Activated CD4-positive, CD25-positive, alpha-beta regulatory T cell treated with anti-CD3 and anti-CD28 coated beads, Interleukin-2, amount 50 U/mL, for 72 hours (primary cell): ENCODE measurements around the gene TOMM5.
A peak's percentile ranks its signal among the peaks of the same experiment; 100 is the strongest.

Experiments used
- DNase-seq: peaks from one replicate; pipeline ENCODE4 v3.0.0; 2021

The TOMM5 gene

GRCh38 chr9:37592108-37592951 lies at the start of gene TOMM5:
Gene TOMM5, minus strand, starts transcription at chr9:37592597. Its CDS starts 65 bp downstream, at chr9:37592532.
- peak; percentile 89 for DNase-seq

DNA sequence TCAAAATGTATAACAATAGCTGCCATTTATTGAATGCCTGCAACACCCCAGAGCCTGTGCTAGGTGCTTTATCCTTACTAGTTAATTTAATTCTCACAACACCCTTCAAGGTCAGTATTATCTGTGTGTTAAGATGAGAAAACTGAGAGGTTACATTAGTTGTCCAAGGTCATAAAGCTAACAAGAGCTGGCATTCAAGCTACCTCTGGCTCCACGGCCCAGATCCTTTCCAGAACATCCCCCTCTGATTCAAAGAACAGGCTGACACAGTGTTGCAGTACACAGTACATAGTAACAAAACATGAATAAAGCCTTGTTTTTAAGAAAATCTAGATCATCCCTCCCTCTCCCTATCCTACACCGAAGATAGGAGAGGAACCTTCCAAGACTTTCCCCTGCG lies 48.9 kb upstream of the TOMM5 start:
- DNase-seq = no peak

- DNase-seq = no peak
Measured at GRCh38 chr9:37640246-37640645, 47.8 kb upstream of the TOMM5 start.

- no peak for DNase-seq
Measured at GRCh38 chr9:37639841-37640240, 47.4 kb upstream of the TOMM5 start.

DNA sequence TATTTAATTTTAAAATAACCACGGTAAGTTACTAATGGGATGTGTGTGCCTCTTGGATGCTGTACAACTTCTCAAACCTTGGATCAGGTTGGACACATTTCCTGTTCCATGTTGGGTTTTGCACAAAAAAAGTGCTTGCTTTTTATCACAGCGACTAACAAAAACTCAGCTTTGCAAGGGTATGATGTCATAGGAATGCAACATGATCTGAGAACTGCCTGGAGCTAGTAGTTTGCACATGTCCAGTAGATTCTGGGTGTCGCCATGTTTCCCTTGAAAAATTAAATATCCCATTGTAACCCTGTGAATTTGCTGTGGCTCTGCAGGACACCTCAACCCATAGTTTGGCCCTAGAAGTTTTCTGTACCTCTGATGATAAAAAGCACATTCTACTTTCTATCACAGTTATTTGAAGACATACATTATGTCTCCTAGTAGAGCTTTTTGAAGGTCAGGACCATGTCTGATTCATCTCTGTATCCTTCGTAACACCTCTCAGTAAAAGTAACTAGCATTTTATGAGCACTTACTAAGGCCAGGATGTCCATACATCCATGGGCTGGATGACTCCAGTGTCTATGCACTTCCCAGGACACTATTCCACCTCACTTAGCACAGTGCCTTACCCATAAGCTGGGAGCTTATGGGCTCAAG lies 46.8 kb upstream of the TOMM5 start:
- DNase-seq = no peak

DNA sequence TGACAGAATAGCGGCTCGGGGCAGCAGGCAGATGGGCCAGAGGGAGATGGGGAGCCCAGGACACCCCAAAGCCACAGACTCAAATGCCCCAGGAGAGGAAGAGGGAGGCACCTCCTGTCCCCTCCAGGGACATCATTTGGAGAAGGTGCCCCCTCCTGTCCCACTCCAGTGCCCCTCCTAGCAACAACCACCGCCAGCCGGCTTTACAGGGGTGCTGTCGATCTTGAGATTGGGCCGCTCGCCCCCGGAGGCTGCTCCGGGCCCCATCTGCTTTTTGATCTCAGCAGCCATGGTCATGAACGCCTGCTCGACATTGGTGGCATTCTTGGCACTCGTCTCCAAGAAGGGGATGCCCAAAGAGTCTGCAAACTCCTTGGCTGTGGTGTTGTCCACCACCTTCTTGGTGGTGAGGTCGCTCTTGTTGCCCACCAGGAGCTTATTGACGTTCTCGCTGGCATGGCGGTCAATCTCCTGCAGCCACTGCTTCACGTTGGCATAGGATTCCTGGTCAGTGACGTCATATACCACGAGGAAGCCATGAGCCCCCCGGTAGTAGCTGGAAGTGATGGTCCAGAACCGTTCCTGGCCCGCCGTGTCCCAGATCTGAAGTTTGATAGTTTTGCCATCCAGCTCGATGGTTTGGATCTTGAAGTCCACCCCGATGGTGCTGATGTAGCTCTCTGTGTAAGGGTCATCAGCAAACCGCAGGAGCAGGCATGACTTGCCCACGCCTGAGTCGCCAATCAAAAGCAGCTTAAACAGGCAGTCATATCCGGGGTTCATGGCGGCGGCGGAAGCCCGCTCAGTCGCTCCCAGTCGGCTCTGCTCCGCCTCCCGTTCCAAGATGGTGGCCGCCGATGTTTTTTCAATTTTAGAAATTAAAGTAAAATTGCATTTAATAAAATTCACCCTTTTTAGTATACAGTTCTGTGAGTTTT lies 44.4 kb upstream of the TOMM5 start:
- DNase-seq = no peak

GRCh38 chr9:37635808-37636207 lies 43.4 kb upstream of the TOMM5 start:
- DNase-seq = no peak

GRCh38 chr9:37632479-37632878 lies 40.1 kb upstream of the TOMM5 start:
- no peak for DNase-seq

DNA sequence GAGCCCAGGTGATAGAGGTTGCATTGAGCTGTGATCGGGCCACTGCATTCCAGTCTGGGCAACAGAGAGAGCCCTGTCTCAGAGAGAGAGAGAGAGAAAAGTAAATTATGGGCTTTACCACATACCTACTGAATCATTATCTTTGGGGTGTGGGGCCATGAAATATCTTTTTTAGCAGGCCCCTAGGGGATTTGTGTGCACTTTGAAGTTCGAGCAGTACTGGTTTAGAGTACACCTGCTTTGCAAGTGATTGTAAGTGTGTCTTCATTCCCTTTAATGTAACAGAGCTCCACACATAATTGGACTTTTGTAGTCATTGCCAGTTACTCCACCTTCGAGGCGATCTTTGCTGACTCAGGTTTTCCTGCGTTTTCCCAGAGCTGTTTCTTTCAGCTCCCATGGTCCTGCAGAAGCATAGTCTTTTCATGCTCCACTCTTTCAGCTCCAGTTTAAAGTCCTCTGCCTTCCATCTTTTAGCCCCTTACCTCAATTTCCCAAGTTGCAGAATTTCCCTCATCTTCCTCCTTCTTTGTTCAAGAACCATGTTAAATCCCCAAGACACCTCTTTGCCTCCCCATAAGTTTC lies 34.4 kb upstream of the TOMM5 start:
- no peak for DNase-seq

GRCh38 chr9:37625758-37626147 lies 33.4 kb upstream of the TOMM5 start:
- no peak for DNase-seq

DNA sequence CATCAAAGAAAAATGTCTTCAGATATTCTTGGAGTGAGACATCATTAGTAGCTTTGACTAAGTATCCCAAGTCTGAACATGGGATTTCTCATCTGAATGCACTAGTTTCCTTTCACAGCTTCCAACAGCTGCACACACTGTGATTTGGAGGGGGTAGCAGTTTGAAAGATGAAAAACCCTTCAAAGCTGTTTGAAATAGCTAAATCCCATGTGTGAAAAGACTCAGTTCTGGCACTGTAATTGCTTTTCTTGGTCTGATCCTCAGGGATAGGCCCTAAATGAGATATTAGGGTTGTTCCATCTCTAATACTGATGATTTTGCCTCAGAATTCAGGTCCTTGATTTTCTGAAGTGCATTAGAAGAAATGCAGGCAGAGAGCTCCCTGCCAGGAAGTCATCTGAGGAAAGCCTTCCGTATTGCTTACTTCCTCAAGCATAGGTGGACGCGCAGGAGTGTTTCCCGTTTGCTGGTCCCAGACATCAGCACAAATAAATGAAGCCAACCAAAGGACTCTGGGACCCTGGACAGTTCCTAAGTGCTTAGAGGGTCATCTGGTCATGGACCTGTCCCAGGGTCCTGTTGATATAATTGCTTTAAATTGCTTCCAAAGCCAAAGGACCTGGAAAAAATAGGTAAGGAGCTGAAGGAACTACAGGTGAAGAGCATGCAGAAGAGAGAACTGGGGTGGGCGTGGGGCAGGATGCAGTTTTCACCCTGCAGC lies 32.8 kb upstream of the TOMM5 start:
- no peak for DNase-seq

DNA sequence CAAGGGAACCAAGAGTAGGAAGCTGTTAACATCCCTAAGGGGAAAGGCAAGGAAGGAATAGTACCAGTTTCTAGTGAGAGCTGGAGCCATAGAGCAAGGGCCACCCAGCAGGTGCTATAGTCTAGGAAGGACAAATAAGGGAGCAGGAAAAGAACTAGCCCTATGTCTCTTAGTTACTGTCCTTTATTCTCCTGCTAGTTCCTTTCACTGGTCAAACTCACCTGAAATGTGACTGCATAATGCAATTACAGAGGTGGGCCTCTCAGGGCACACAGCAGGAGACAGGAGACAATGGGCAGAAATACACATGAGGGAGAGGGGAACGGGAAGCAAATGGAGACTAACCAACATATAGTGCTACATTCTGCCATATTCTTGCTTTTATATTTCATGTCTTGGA lies 31.7 kb upstream of the TOMM5 start:
- no peak for DNase-seq

DNA sequence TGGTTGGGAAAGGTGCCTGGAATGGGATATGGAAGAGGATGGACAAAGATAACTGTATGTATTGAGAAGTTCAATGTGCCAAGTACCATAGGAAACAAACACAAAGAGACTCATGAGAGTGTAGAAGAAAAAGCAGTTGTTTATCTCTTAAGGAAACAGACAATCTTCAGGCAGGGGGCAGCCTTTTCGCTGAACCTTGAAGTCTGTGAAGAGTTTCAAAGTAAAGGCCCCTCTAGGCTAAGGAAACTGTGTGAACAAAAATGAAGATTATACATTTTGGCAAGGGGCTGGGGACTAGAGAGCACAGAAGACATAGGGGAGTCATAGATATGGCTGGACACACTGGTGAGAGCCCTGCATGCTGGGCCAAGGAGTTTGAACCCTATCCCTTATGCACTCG lies 30.9 kb upstream of the TOMM5 start:
- no peak for DNase-seq

DNA sequence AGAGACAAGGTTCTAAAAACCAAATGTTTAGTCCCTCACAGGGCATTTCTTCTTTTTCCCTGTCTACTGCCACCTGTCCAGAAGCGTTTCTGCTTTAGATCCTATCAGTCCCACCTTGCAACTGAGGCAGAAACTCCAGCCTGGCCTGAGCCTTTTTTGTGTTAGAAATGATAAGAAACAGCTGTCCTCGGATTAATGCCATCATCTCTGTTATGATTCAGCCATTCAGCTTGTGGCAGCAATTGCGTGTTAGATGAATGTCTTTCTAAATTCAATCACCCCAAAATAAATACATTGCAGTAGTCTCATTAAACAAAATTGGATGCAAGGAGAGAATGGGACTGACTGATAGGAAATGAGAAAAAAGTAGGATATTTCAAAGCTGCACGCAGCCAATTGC lies 30.1 kb upstream of the TOMM5 start:
- no peak for DNase-seq

DNA sequence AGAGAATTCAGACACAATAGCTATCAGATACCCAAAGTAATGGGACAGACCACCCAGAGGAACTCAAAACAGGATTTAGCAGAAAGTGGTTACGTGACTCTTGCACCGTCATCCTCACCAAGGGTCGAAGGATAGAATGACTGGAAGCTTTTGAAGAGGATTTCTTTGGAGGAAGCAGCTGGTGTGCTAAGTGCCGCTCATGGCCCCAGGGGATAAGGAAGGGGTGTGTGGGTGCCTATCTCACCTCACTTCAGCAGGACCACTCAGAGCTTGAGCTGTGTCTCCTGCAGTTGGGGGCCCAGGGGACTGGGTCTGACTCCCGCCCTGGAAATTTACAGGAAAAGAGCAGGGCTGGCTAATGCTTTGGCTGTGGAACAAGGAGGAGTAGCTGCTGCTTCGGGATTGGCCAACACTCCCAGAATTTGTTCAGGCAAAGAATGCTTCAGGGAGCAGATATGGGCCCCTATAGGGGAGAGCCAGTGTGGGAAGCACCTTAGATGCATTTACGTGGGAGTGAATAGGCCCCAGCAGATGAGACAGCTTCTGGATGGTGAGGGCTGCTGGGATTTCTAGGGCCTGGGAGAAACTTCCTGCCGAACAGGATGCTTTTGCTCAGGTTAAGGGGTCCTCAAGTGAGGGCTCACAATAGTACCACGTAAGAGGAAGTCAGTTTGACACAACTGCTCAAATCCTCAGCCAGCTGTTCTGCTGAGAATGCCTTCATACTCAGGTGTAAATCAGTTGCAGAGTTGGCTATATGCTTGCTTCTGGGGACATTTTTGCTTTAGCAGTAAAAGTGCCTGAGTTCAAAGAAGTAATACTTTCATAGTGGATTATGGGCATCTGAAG lies 29.1 kb upstream of the TOMM5 start:
- DNase-seq = no peak

DNA sequence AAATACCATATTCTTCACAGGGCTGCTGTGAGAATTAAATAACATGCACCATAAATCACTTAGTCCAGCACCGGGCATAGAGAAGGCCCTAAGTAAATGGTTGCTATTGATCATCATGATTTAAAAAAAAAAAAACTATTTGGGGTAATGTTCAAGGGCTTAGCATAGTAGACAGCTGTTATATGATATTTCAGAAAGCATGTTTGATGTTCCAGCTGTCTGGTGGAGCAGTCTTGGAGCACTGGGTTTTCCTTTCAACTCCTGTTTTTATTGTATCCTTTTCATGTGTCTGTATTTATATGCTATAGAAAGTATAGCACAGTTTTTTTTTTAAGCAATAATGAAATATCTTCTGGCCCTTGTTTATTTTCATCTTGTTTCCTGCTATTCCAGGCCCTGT lies 28.0 kb upstream of the TOMM5 start:
- DNase-seq = no peak

DNA sequence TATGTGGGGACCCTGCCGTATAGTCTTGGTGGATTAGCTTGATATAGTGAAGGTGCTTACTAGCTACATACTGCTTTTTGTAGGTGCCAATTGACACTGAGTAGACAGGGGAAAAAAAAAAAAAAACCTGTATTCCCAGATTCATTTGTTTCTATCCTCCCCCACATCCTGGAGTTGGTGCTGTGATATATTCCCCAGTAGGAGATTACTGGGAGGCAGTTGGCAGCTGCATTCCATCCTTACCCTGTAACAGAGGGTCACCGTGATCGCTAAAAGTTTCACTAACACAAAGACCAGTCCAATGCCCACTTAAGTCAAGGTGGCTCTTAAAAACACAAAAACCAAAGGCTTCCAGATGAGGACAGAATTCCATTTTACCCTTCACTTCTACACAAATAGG lies 27.4 kb upstream of the TOMM5 start:
- no peak for DNase-seq

GRCh38 chr9:37618817-37619216 lies 26.4 kb upstream of the TOMM5 start:
- no peak for DNase-seq

- no peak for DNase-seq
Measured at GRCh38 chr9:37617832-37618231, 25.4 kb upstream of the TOMM5 start.

- DNase-seq = no peak
Measured at GRCh38 chr9:37617161-37617560, 24.8 kb upstream of the TOMM5 start.

GRCh38 chr9:37611961-37612360 lies 19.6 kb upstream of the TOMM5 start:
- DNase-seq = no peak
